Prostate gland (tissue), 2 donors: ENCODE measurements around the gene C16orf90.

Experiments used
- CTCF ChIP-seq, 4 experiments: fragments of 200-600 bp in 2 of 4; fragments of 450-650 bp in 2 of 4; sonication (generic) in 2 of 4; IDR thresholded peaks; 1 replicate in 3 of 4; 2 replicates in 1 of 4; pipeline ENCODE4 v1.5.1; 2016 to 2019; ENCODE audit warnings: antibody characterized with exemption in 4 of 4, mild to moderate bottlenecking in 2 of 4, moderate library complexity in 2 of 4
- POLR2A ChIP-seq: fragments of 450-650 bp; IDR thresholded peaks from one replicate; pipeline ENCODE4 v1.6.1; 2016; ENCODE audit warnings: antibody characterized with exemption, mild to moderate bottlenecking
- POLR2AphosphoS5 ChIP-seq: sonication (generic); formaldehyde crosslinking; IDR thresholded peaks from one replicate; pipeline ENCODE4 v1.6.1; 2017; ENCODE audit warnings: antibody characterized with exemption

GRCh38 chr16:3514621-3515020, 19.3 kb upstream of the C16orf90 start:
- TF ChIP-seq CTCF (IDR thresholded peaks at IDR 0.05): no peak
- no peak for TF ChIP-seq POLR2A
- TF ChIP-seq POLR2AphosphoS5: no peak
